ENCODE data around the gene ABCA9. TPM values are rescaled to one million over a fixed set of nuclear protein-coding genes. Genes with fewer than 3 reads are reported as not detected.
A peak's percentile ranks its signal among the peaks of the same experiment; 100 is the strongest.
"Not testable (repeated sequence)": the region's sequence is repeated elsewhere in the genome, so short reads cannot be mapped to it uniquely, and the experiment has no call there.

The ABCA9 gene
- total RNA-seq, 1 donor from 2014 or later = 7.3 TPM

DNA sequence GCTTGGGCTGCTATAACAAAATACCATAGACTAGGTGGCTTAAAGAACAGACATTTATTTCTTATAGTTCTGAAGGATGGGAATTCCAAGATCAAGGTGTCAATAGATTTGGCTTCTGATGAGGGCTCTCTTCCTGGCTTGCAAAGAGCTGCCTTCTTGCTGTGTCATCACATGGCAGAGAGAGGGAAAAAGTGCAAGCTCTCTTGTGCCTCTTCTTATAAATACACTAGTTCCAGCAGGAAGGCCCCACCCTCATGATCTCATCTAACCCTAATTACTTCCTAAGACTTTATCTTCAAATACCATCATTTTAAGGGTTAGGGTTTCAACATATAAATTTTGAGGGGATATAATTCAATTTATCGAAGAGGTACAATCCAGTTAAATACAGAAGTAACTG lies 30.6 kb downstream of the ABCA9 start:
- DNase-seq (ENCODE audit: low spot score) = no peak

DNA sequence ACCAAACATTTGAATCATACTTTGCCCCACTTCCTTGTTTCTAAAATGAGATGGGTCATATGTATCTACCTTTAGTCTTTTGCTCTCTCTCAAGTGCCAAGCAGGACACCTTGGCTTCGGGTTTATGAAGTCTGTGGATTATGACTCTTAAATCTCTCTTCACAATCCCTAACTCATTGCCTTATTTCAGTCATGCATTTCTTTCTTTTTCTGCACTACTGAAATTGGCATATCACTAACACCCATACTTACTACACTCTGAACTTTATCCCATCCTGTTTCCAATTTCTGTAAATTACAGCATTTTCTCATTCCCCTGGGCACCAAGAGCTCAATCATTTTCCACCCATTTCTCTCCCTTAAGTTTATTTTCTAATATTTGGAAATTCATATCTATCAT lies 42.0 kb downstream of the ABCA9 start:
- no peak for DNase-seq (ENCODE audit: low spot score)

DNA sequence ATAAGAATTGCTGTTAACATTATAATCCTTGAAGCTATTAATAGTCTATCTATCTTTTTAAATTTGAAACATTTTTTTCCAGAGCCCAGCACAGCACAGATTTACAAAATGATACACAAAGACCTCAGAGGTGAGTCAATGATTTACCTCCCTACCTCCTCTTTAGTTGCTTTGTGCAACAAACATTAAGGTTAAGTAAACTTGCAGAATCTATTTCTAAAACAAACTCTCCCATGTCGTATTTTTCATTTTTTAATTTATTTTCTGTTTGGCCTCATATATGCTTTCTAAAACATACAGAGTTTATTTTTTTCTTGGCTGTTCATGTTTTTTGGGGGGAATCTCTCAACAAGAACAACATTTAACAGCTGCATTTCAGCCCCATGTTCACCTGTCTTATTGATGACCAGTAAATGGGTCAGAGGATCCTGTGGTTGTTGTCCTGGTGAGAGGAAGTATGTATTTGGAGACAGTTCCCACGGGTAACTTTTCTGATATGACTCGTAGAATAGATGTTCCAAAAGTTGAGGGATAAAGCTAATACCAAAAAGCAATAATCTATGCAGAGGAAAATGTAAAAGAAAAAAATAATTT lies 42.6 kb downstream of the ABCA9 start:
- DNase-seq (ENCODE audit: low spot score) = no peak

DNA sequence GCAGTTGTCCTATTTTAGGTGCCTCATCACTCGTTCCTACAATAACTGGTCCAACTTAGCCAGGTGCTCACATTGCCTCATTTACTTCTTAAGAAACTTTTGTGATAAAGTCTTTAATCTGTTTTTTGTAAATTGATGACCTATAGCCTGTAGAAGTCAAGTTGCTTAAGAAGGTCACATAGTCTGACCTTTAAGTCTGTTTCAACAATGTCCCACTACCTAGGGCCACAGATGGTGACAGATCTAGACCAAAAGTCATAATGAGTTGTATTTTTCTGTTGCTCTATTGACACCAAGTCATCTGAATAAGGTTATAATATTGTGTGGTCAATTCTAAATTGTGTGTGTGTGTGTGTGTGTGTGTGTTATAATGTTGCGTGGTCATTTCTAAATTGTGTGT lies 45.1 kb downstream of the ABCA9 start:
- DNase-seq (ENCODE audit: low spot score) = no peak

DNA sequence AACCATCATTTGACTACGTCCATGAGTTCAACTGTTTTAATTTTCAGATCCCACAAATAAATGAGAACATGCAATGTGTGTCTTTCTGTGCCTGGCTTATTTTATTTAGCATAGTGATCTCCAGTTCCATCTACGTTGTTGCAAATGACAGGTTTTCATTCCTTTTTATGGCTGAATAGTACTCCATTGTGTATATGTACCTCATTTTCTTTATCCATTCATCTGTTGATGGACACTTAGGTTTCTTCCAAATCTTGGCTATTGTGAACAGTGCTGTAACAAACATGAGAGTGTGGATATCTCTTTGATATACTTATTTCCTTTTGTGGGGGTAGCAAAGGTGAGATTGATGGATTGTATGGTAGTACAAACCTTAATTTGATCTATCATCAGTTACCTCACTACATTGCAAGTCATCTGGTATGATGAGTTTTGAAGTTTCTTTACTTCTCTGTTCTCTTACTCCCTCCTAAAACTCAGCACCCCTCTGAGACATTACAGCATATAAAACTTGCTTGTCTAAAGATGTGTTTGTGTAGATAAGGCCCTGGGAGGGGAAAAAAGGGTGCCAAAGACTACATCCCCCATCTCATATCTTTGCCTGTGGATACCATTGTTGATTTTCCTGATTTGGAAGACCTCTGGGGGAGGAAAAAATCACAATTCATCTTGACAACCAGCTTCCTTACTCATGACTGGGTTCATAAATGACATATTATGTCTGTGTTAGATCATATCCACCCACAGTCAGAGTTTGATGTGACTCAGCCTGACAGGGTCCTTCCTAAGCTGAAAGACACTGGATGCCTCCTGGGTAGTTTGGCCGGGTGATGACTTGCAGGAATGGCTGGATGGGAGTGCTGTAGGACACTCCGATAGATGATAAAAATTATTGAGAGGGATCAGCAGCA lies 47.6 kb downstream of the ABCA9 start:
- DNase-seq (ENCODE audit: low spot score) = no peak

DNA sequence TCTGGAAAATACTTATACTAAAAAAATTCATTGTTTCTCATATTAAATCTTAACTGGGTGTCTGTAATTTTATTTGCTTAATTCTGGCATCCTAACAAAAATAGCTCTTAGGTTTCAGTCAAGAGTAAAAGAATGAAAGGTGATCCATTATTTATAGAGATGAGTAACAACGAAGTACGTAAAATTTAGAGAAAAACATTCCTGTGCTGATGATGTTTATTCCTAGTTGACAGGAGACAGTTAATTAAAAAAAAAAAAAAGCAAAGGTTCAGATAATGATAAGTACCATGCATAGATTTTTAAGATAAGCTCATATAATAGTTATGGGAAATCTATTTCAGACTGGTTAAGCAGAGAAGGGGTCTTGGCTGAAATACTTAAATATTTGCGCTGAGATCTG lies 50.8 kb downstream of the ABCA9 start:
- DNase-seq (ENCODE audit: low spot score) = no peak

DNA sequence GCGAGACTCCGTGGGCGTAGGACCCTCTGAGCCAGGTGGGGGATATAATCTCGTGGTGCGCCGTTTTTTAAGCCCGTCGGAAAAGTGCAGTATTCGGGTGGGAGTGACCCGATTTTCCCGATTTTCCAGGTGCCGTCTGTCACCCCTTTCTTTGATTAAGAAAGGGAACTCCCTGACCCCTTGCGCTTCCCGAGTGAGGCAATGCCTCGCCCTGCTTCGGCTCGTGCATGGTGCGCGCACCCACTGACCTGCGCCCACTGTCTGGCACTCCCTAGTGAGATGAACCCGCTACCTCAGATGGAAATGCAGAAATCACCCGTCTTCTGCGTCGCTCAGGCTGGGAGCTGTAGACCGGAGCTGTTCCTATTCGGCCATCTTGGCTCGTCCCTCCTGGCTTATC lies 56.0 kb downstream of the ABCA9 start:
- DNase-seq (ENCODE audit: low spot score) = not testable (repeated sequence)

DNA sequence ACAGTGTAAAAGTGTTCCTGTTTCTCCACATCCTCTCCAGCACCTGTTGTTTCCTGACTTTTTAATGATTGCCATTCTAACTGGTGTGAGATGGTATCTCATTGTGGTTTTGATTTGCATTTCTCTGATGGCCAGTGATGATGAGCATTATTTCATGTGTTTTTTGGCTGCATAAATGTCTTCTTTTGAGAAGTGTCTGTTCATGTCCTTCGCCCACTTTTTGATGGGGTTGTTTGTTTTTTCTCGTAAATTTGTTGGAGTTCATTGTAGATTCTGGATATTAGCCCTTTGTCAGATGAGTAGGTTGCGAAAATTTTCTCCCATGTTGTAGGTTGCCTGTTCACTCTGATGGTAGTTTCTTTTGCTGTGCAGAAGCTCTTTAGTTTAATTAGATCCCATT lies 61.0 kb downstream of the ABCA9 start:
- DNase-seq (ENCODE audit: low spot score) = not testable (repeated sequence)

DNA sequence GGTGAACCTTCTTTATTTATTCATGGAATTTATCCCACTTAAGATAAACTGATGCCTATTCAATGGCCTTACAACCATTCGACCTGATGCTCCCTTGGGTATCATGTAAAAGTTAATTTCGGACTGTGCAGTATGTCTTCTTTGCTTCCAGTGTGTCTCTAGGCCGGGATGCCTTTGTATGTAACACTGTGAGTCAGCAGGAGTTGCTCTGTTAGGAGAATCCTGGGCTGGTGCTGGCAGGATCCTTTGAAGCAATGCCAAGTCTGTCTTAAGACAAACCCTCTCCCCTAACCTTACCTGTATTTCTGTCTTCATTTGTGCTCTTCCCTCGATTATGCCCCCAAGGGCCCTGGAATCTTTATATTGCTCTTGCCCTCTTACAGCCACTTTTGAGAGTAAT lies 67.6 kb downstream of the ABCA9 start:
- no peak for DNase-seq (ENCODE audit: low spot score)

DNA sequence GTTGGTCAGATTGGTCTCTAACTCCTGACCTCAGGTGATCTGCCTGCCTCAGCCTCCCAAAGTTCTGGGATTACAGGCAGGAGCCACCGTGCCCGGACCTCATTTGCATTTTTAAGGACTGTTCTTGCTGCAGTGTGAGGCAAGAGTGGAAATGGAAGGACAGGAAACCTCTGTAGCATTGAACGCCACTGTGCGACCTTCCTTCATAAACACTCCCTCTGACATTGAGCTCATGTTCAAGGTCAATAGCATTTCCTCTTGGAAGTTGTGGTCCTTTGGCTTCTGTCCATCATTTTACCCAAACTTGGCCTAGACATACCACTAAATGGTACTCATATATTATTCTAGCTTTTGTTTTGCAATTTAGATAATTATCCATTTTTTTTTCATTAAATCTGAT lies 72.8 kb downstream of the ABCA9 start:
- no peak for DNase-seq (ENCODE audit: low spot score)

DNA sequence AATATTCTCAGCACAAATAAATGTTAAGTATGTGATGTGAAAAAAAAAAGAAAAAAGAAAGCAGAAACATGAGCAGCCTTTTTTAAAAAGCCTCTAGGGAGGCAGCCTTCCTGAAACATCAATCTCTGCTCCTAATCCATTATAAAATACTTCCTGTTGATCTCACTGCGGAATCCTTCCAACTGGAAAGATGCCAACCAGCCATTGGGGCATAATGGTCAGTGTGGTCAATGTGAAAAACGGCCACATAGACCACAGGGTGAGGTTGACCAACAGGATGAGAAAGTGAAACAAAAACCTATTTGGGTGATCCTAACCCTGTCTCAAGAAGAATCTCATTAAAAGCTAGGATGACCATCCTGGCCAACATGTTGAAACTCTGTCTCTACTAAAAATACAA lies 79.4 kb downstream of the ABCA9 start:
- DNase-seq (ENCODE audit: low spot score) = peak; percentile 54

DNA sequence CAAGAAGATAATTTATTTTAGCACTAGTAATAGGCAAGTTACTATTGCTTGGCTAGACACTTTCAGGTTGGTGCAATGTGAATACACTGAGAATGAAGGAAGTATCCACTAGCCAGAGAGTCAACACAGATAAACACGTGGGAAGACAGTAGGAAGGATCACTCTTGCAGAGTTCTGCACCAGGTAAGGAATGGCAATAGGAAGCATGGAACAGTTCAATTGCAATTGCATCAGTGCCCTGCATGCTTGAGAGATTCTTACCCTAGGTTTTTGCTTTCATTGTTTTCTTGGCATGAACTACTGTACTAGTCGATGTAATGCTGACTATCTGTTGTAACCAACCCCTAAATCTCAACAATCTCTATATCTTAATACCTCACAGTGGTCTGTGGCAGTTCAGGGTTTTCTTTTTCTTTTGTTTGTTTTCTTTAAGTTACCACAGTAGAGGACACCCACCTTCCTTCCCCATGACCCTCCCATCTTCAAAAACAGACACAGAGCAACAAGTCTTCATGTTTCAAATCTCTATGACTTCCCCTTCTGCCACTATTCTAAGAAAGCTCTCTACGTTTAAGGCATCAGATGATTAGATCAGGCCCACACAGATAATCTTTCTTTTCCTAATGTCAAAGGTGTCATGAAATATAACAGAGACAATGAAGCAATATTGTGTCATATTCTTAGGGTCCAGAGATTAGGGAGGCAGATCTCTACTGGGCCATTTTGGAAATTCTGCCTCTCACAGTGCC lies 87.5 kb downstream of the ABCA9 start:
- no peak for DNase-seq (ENCODE audit: low spot score)

DNA sequence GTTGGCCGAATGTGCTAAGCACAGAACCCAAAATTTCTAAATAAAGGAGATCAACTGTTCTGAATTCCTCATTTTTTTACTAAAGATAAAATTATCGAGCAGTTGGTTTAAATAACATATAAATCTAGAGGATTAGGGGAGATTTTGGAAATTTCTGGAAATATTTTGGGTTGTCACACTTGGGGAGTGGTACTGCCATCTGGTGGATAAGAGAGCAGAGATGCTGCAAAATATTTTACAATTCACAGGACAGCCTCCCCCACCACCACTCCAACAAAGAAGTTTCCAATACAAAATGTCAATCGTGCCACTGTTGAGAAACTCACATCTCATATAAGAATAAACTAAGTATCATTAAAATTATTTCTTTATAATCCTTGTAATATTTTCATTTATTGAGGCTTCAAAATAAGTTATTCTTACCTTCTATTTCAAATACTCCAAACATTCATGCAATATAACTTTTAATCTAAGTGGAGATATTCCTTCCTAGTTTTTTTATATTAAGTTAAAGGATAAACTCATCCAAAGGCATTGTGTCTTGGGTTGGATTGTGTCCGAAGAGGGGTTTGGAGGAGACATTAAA lies 88.5 kb downstream of the ABCA9 start:
- peak; percentile 17 for DNase-seq (ENCODE audit: low spot score)

DNA sequence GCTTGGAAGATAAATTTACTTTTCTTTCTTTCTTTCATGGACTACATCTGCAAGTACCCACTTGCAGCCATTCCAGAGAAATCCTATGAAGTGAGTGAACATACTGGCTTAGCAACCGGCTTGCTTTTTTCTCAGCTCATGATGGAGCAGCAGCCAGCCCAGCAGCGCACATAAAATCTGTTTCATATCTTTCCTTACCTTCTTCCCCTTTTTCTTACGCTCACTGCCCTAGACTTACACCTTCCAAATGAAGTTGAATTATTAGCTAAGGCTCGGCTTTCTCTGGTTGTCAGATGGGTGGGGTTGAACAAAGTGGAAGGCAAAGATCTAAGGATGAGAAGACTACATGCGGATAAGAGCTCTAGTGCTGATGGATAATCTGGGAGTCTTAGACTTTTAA lies 91.6 kb downstream of the ABCA9 start:
- no peak for DNase-seq (ENCODE audit: low spot score)

DNA sequence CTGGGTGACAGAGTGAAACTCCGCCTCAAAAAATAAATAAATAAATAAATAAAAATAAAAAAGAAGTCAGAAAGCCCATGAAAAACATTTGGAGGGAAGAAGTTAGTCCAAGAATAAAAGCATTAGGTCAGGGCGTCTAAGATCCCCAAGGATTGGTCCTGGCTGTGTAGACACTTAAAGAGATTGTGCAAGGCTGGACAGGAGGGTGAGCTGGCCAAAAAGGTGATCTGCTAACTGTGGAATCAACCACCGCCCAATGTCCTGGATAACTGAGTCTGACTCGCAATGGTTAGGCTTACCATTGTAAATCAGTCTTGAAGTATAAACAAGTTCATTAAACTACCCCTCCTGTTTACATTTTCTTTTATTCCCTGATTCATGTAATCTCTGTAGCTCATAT lies 96.8 kb downstream of the ABCA9 start:
- no peak for DNase-seq (ENCODE audit: low spot score)

DNA sequence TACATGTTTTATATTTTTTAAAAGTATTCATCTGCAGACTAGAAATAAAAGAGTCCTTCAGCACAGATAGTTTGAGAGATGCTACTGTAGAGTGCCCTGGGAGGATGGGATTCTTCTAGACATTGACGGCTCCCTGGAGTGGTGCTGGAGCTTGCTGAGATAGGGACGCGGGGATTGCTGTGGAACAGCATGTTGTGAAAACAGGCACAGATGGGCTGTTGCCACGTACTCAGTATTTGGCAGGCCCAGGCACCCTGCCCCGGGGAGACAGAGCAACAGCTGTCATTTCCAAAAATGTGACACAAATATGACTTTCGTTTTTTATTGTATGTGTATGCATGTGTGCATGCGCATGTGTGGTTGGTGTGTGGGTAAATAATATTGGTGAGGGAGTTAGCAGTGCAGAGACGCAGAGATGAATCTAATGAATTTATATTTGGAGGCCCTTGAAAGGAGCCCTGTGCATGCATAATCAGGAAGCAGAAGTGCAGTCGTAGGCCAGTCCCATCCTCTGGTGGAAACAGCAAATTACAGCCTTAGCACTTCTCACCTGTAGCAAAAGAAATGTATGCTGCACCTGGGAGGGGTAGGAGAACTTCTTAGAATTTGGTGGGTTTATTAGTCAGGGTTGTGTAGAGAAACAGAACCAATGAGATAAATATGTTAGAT lies 99.4 kb downstream of the ABCA9 start:
- no peak for DNase-seq (ENCODE audit: low spot score)

DNA sequence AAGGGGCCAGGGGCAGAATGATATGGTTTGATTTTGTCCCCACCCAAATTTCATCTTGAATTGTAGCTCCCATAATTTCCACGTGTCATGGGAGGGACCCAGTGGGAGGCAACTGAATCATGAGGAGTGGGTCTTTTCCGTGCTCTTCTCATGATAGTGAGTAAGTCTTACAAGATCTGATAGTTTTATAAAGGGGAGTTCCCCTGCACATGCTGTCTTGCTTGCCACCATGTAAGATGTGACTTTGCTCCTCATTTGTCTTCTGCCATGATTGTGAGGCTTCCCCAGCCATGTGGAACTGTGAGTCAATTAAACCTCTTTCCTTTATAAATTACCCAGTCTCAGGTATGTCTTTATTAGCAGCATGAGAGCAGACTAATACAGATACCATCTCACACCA lies 101.6 kb downstream of the ABCA9 start:
- DNase-seq (ENCODE audit: low spot score) = not testable (repeated sequence)

DNA sequence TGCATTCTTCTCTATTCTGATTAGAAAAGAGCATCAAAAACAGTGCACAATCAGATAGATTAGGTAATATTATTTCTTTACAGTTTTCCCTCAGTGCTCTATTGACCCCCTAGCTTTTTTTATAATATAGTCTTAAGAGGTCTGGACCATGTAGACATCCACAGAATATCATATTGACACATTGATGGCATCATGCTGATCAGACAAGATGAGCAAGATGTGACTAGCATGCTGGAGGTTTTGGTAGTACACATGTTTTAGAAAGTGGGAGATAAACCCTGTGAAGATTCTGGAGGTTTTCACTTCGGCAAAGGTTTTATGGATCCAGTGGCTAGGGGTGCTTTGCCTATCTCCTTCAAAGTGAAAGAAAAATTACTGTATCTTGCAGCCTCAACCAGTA lies 102.8 kb downstream of the ABCA9 start:
- DNase-seq (ENCODE audit: low spot score) = no peak

DNA sequence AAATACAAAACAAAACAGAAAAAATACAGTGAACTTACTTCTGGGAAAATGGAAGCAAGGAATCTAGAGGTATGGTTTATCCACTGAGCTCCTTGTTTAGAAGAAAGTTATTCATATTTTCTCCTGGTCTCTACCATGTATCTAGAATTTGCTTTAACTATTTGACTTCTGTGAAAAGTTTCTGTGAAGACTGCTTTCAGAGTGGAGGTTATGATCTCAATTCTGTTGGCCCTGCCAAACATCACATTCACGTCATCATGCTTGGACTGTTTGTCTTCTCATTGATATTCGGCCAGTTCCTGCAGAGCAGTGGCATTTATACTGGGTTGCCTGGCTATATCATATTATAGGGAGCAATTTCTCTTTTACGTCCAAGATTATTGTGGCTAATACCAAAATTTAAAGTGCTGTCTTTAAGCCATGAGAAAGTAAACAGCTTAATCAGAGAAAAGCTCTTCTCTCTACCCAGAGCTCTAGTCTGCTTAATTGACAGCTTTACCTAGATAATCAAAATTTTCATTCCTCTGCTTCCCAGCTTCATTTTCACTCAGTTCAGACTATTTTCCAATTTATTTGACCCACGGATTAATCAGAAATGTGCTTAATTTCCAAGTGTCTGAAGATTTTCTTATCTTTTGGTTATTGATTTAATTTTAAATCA lies 105.4 kb downstream of the ABCA9 start, which contains the start of gene ABCA8:
Gene ABCA8 (minus strand): TSS at position 212 of the 661 bp plus-strand sequence. CDS start 13,358 bp downstream, outside the sequence.
- DNase-seq (ENCODE audit: low spot score) = no peak

DNA sequence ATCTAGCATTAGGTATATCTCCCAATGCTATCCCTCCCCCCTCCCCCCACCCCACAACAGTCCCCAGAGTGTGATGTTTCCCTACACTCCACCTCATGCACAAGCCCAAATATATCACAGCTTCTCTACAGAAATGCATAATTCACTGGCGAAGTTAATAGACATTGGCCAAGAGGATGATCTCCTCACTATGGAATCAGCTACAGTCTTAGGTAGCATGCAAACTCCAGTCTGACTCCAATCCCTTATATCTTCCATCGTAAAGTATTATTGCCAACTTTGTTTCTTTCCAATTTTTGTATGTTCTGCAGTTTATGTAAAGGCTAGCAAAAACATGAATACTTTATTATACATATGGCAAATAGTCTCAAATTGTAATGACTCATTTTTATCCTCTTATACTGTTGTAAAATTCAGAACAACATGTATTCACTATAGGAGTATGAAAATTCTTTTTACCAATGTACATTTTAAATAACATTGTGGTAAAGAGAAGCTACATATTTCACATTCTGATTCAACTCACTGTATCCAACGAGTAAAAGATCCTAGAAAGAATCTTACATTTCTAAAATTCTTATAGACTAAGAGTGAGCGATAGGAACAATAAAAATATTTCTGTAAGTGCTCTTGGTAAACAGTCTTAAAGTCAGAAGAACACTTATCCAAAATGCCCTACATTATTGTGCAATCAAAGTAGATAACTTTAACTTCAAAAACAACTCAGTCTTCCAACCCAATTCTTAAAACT lies 106.4 kb downstream of the ABCA9 start:
- DNase-seq (ENCODE audit: low spot score) = no peak
